Measurements from ENCODE around the gene RXRA. TPM values are rescaled to one million over a fixed set of nuclear protein-coding genes. Genes with fewer than 3 reads are reported as not detected.

The RXRA gene
- polyA plus RNA-seq, 1 of the 3 experiments (the other 2 are of a cell fraction) = 7.6 TPM

GRCh38 chr9:134366223-134367031, 40.2 kb downstream of the RXRA start (continued):
- TF ChIP-seq EZH2phosphoT487 (IDR thresholded peaks at IDR 0.05; ENCODE audit: borderline replicate concordance, low read depth) (no peak), RAD21 (IDR thresholded peaks at IDR 0.05; ENCODE audit: low read length) (no peak; the same call in 1 of the 2 replicates), ZBTB33 (IDR thresholded peaks at IDR 0.05; ENCODE audit: borderline replicate concordance, low read depth) (no peak)

GRCh38 chr9:134367061-134367460, 40.8 kb downstream of the RXRA start:
- Histone ChIP-seq H3K4me3 (ENCODE audit: low read depth in 2 of 2, low read length in 1 of 2) (no peak overlapping the region; a peak in 1 of 4 replicates), H3K9me3 (no peaks in the 10 kb centered on the region), H3K9me2 (no peaks in the 10 kb centered on the region), H3K27me3 (ENCODE audit: insufficient read depth) (no peaks in the 10 kb centered on the region), H3K27ac (ENCODE audit: low read depth in 2 of 2, low read length in 1 of 2) (peak overlapping the region; percentile 81 to 98; a peak in 3 of 4 replicates), H3F3A (replicated peaks; ENCODE audit: insufficient read depth) (no peaks in the 10 kb centered on the region), H3K79me2 (ENCODE audit: insufficient read depth) (peaks cover 54% of the 10 kb centered on the region), H4K20me1 (ENCODE audit: insufficient read depth) (peaks cover 92% of the 10 kb centered on the region), H3K36me3 (replicated peaks in 1 of 2; ENCODE audit: control insufficient read depth in 1 of 2, insufficient read depth in 2 of 2, low read length in 1 of 2) (no peaks in the 10 kb centered on the region), H3K4me2 (peak overlapping the region; percentile 75; the same call in 1 of the 2 replicates), H2AFZ (ENCODE audit: low read depth) (no peak overlapping the region), H3K9ac (no peak overlapping the region), H3K4me1 (ENCODE audit: control insufficient read depth in 1 of 2, insufficient read depth in 2 of 2, low read depth in 1 of 2, low read length in 1 of 2) (peaks cover 32 to 67% of the 10 kb centered on the region in 2 experiments)
- peak; percentile 64 for DNase-seq
- TF ChIP-seq RXRA (IDR thresholded peaks at IDR 0.05; ENCODE audit: borderline replicate concordance, low read depth) (no peak), MEF2A (IDR thresholded peaks at IDR 0.05; ENCODE audit: borderline replicate concordance, low read depth) (no peak), RFX5 (IDR thresholded peaks at IDR 0.05; ENCODE audit: low read length) (no peak), FOSL2 (IDR thresholded peaks at IDR 0.05; ENCODE audit: borderline replicate concordance, low read depth) (no peak), TAF1 (IDR thresholded peaks at IDR 0.05; ENCODE audit: borderline replicate concordance, low read depth, low read length) (no peak), RCOR1 (IDR thresholded peaks at IDR 0.05; ENCODE audit: low read length) (no peak), NRF1 (IDR thresholded peaks at IDR 0.05; ENCODE audit: low read depth, low read length) (no peak), CHD2 (IDR thresholded peaks at IDR 0.05; ENCODE audit: low read length, partially characterized antibody) (no peak), YY1 (IDR thresholded peaks at IDR 0.05; ENCODE audit: low read depth) (no peak), JUND (IDR thresholded peaks at IDR 0.05) (no peak), USF1 (IDR thresholded peaks at IDR 0.05; ENCODE audit: borderline replicate concordance, low read depth) (no peak), CTCF (IDR thresholded peaks at IDR 0.05) (no peak), NFIC (IDR thresholded peaks at IDR 0.05; ENCODE audit: borderline replicate concordance) (no peak), ELF1 (IDR thresholded peaks at IDR 0.05) (no peak), GABPA (IDR thresholded peaks at IDR 0.05; ENCODE audit: low read depth) (no peak), EZH2phosphoT487 (IDR thresholded peaks at IDR 0.05; ENCODE audit: borderline replicate concordance, low read depth) (no peak), SIN3A (IDR thresholded peaks at IDR 0.05; ENCODE audit: borderline replicate concordance, low read depth, low read length) (no peak), ZBTB33 (IDR thresholded peaks at IDR 0.05; ENCODE audit: borderline replicate concordance, low read depth) (no peak), MAX (IDR thresholded peaks at IDR 0.05; ENCODE audit: low read depth) (no peak), EP300 (IDR thresholded peaks at IDR 0.05; ENCODE audit: borderline replicate concordance in 1 of 2, low read depth in 1 of 2, low read length in 1 of 2) (no peak)
- CTCF ChIA-PET = interaction anchor here (1.0 to 3.0 kb wide), 10 partner anchors 9 to 196 kb away, joined by 3 to 20 read pairs (median 4); no protein-coding TSS in a partner anchor
- WGBS (ENCODE audit: low lambda C conversion rate) = 43% methylated on average over 7 of the region's 12 CpGs
- POLR2A ChIA-PET = interaction anchor here (0.9 to 2.0 kb wide), 5 partner anchors 17 to 73 kb away, joined by 3 to 11 read pairs (median 3); no protein-coding TSS in a partner anchor
